GM12891 (cell line): ENCODE measurements around the gene DOK3.

Experiments
- DNase-seq: peaks from one replicate; pipeline ENCODE4 v3.0.0; 2011; ENCODE audit warnings: low spot score; ENCODE audit not compliant: insufficient read length
- FAIRE-seq: peaks from 2 replicates; lab custom pipeline; 2011; peaks lifted over from hg19 to GRCh38; lab: Jason Lieb, UNC
- PAX5 ChIP-seq: IDR thresholded peaks from 2 replicates; pipeline ENCODE4 v1.6.1; 2011; ENCODE audit warnings: low read length, moderate library complexity, mild to moderate bottlenecking; ENCODE audit not compliant: insufficient read depth, severe bottlenecking
- POLR2A ChIP-seq: IDR thresholded peaks from 2 replicates; pipeline ENCODE4 v1.6.1; 2011; ENCODE audit warnings: low read depth, low read length, control low read depth
- POLR2AphosphoS5 ChIP-seq: IDR thresholded peaks from 2 replicates; pipeline ENCODE4 v1.6.1; 2011; ENCODE audit warnings: low read depth, low read length, control low read depth
- POU2F2 ChIP-seq: IDR thresholded peaks from 2 replicates; pipeline ENCODE4 v1.6.1; 2011; ENCODE audit warnings: low read depth, mild to moderate bottlenecking, control low read depth, low read length, moderate library complexity
- SPI1 ChIP-seq: IDR thresholded peaks from 2 replicates; pipeline ENCODE4 v1.6.1; 2011; ENCODE audit warnings: low read depth, low read length, control low read depth
- TAF1 ChIP-seq: IDR thresholded peaks from 2 replicates; pipeline ENCODE4 v1.6.1; 2011; ENCODE audit warnings: low read depth, low read length, control low read depth

DOK3 gene

GRCh38 chr5:177516601-177517568 lies 7.3 kb upstream of the DOK3 start, which contains the start of gene DDX41:
Gene DDX41 (minus strand): TSS chr5:177516961. CDS start chr5:177516945, 16 bp downstream.
- DNase-seq, result peak; percentile 99
- TF ChIP-seq SPI1, result no peak
- peak; percentile 79 for TF ChIP-seq TAF1
- TF ChIP-seq POU2F2, result peak; percentile 15; the same call in 1 of the 2 replicates
- TF ChIP-seq POLR2AphosphoS5, result peak; percentile 89
- TF ChIP-seq PAX5, result no peak
- TF ChIP-seq POLR2A, result peak; percentile 79
- FAIRE-seq, result peak; percentile 99

GRCh38 chr5:177515580-177515979 lies 6.0 kb upstream of the DOK3 start:
- FAIRE-seq (peak; percentile 35), DNase-seq (no peak)
- TF ChIP-seq POLR2AphosphoS5 (no peak), POLR2A (no peak), TAF1 (no peak), POU2F2 (no peak), SPI1 (no peak), PAX5 (no peak)

- FAIRE-seq, result no peak
- DNase-seq, result no peak
- TF ChIP-seq POLR2AphosphoS5 (no peak), SPI1 (no peak), TAF1 (no peak), PAX5 (no peak), POLR2A (no peak), POU2F2 (no peak)
Measured at GRCh38 chr5:177514541-177514940, 4.9 kb upstream of the DOK3 start.

- TF ChIP-seq POLR2AphosphoS5 (no peak), POU2F2 (no peak), TAF1 (no peak), SPI1 (no peak), PAX5 (no peak), POLR2A (no peak)
- DNase-seq (no peak), FAIRE-seq (no peak)
Measured at GRCh38 chr5:177513500-177513899, 3.9 kb upstream of the DOK3 start.

GRCh38 chr5:177512736-177513380 lies 3.2 kb upstream of the DOK3 start:
- FAIRE-seq, result no peak
- no peak for TF ChIP-seq POLR2AphosphoS5
- no peak for TF ChIP-seq POU2F2
- TF ChIP-seq POLR2A, result no peak
- no peak for TF ChIP-seq TAF1
- no peak for TF ChIP-seq PAX5
- no peak for TF ChIP-seq SPI1
- DNase-seq, result no peak

GRCh38 chr5:177511796-177512675 lies 2.4 kb upstream of the DOK3 start:
- FAIRE-seq (no peak), DNase-seq (no peak)
- TF ChIP-seq PAX5 (no peak), POLR2AphosphoS5 (no peak), POU2F2 (no peak), TAF1 (no peak), POLR2A (no peak), SPI1 (no peak)

- FAIRE-seq (no peak), DNase-seq (no peak)
- no peak for TF ChIP-seq SPI1
- no peak for TF ChIP-seq PAX5
- no peak for TF ChIP-seq POU2F2
Measured at GRCh38 chr5:177511181-177511580, 1.6 kb upstream of the DOK3 start.

- FAIRE-seq (no peak), DNase-seq (no peak)
Measured at GRCh38 chr5:177510567-177511053, 984 bp upstream of the DOK3 start.

GRCh38 chr5:177509991-177510566 lies 453 bp upstream of the DOK3 start:
- TF ChIP-seq POLR2AphosphoS5 (peak; percentile 60), POLR2A (0 out of 2 replicates have a peak, but pooled peaks have one; percentile 17), PAX5 (no peak)
- DNase-seq (no peak), FAIRE-seq (no peak)

More at GRCh38 chr5:177510567-177511053, 984 bp upstream of the DOK3 start:
- TF ChIP-seq SPI1 (peak; percentile 46; the same call in 1 of the 2 replicates), POLR2A (no peak; the same call in 1 of the 2 replicates), POU2F2 (peak; percentile 51; the same call in 1 of the 2 replicates)
